ENCODE measurements around the gene SLC5A9. TPM values are rescaled to one million over a fixed set of nuclear protein-coding genes. Genes with fewer than 3 reads are reported as not detected.

The SLC5A9 gene
- total and polyA plus RNA-seq, 7 donors: 0.01 to 0.39 TPM; not detected in 5

GRCh38 chr1:48254254-48254653, 31.7 kb downstream of the SLC5A9 start:
- Histone ChIP-seq H3K27ac (no peak overlapping the region), H3K4me3 (no peak overlapping the region), H3K9me3 (no peaks in the 10 kb centered on the region), H3K4me1 (no peaks in the 10 kb centered on the region), H3K27me3 (ENCODE audit: insufficient read depth in 3 of 3, low read length in 2 of 3) (no peaks in the 10 kb centered on the region), H3K36me3 (ENCODE audit: insufficient read depth in 1 of 2, low read depth in 1 of 2) (no peaks in the 10 kb centered on the region)
- ATAC-seq: no peak
- 90 to 97% (median 91%) methylated on average over 1 of the region's 1 CpG for WGBS, 3 donors
- TF ChIP-seq, protein P1, sequence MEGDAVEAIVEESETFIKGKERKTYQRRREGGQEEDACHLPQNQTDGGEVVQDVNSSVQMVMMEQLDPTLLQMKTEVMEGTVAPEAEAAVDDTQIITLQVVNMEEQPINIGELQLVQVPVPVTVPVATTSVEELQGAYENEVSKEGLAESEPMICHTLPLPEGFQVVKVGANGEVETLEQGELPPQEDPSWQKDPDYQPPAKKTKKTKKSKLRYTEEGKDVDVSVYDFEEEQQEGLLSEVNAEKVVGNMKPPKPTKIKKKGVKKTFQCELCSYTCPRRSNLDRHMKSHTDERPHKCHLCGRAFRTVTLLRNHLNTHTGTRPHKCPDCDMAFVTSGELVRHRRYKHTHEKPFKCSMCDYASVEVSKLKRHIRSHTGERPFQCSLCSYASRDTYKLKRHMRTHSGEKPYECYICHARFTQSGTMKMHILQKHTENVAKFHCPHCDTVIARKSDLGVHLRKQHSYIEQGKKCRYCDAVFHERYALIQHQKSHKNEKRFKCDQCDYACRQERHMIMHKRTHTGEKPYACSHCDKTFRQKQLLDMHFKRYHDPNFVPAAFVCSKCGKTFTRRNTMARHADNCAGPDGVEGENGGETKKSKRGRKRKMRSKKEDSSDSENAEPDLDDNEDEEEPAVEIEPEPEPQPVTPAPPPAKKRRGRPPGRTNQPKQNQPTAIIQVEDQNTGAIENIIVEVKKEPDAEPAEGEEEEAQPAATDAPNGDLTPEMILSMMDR (IDR thresholded peaks at IDR 0.05): no peak
- intact Hi-C loops (cut with DNase I): no loop called here
- no peak for DNase-seq

GRCh38 chr1:48258106-48258505, 35.6 kb downstream of the SLC5A9 start:
- WGBS, 3 donors: 96 to 100% (median 100%) methylated on average over 1 of the region's 1 CpG
- no peak for DNase-seq
- TF ChIP-seq, protein P1 (IDR thresholded peaks at IDR 0.05): no peak
- Histone ChIP-seq H3K4me3 (no peak overlapping the region), H3K27ac (no peak overlapping the region), H3K9me3 (no peaks in the 10 kb centered on the region), H3K36me3 (ENCODE audit: insufficient read depth in 1 of 2, low read depth in 1 of 2) (no peaks in the 10 kb centered on the region), H3K4me1 (no peaks in the 10 kb centered on the region), H3K27me3 (ENCODE audit: insufficient read depth in 3 of 3, low read length in 2 of 3) (no peaks in the 10 kb centered on the region)
- intact Hi-C loops (cut with DNase I): no loop called here
- no peak for ATAC-seq

DNA sequence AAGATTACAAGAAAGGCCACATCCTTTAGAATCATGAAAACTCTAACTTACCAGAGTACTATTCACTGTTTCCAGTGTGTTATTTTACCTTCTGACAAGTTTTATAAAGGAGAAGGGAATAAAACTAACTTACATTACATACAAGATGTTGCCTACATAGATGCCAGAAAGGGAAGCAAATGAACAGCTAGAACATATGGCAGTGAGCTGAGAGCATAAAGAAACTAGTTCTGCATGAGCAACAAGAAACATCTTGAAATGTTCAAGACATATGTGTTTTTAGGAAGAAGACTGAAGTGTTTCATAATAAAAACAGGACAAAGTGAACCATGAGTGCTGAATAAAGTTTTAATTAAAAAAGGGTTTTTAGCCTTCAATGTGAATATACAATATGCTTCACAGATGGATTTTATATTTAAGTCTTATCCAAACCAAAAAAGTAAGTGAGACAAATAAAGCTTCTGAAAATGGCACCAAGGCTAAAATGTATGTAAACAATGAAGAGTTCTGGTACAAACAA, 39.4 kb downstream of the SLC5A9 start:
- H3K4me1 ChIP-seq: no peaks in the 10 kb centered on the region
- H3K27me3 ChIP-seq (ENCODE audit: insufficient read depth in 3 of 3, low read length in 2 of 3): no peaks in the 10 kb centered on the region
- intact Hi-C loops (cut with DNase I): no loop called here
- no peak overlapping the region for H3K4me3 ChIP-seq
- H3K36me3 ChIP-seq (ENCODE audit: insufficient read depth in 1 of 2, low read depth in 1 of 2): no peaks in the 10 kb centered on the region
- DNase-seq (no peak), ATAC-seq (no peak)
- TF ChIP-seq, protein P1 (IDR thresholded peaks at IDR 0.05): no peak
- H3K9me3 ChIP-seq: no peaks in the 10 kb centered on the region
- H3K27ac ChIP-seq: no peak overlapping the region

- no peak for ATAC-seq
- intact Hi-C loops (cut with DNase I): no loop called here
- WGBS, 3 donors: 43 to 50% (median 47%) methylated on average over 1 of the region's 1 CpG
Measured at GRCh38 chr1:48263041-48263440, 40.5 kb downstream of the SLC5A9 start.

More at GRCh38 chr1:48263041-48263440, 40.5 kb downstream of the SLC5A9 start:
- Histone ChIP-seq H3K9me3 (no peaks in the 10 kb centered on the region), H3K4me1 (no peaks in the 10 kb centered on the region), H3K27me3 (ENCODE audit: insufficient read depth in 3 of 3, low read length in 2 of 3) (no peaks in the 10 kb centered on the region), H3K36me3 (ENCODE audit: insufficient read depth in 1 of 2, low read depth in 1 of 2) (no peaks in the 10 kb centered on the region), H3K4me3 (no peak overlapping the region), H3K27ac (no peak overlapping the region)
- no peak for DNase-seq
- TF ChIP-seq, protein P1 (IDR thresholded peaks at IDR 0.05): no peak
